H1 (cell line): ENCODE measurements around the gene SPATA13. TPM values are rescaled to one million over a fixed set of nuclear protein-coding genes. Genes with fewer than 3 reads are reported as not detected.

Experiments
- BACH1 ChIP-seq: IDR thresholded peaks from 2 replicates; pipeline ENCODE4 v1.6.1; 2012; ENCODE audit warnings: low read length, improper control_type of control experiment
- FOSL1 ChIP-seq: IDR thresholded peaks from 2 replicates; pipeline ENCODE4 v1.6.1; 2011; ENCODE audit warnings: mild to moderate bottlenecking, low read depth, low read length, moderate library complexity; ENCODE audit not compliant: insufficient read depth
- KDM4A ChIP-seq: IDR thresholded peaks from one replicate; pipeline ENCODE4 v1.7.1; 2012; ENCODE audit warnings: low read depth, mild to moderate bottlenecking, moderate library complexity, low read length, inconsistent platforms; ENCODE audit not compliant: severe bottlenecking
- POU5F1 ChIP-seq: IDR thresholded peaks from 2 replicates; pipeline ENCODE4 v1.6.1; 2011; ENCODE audit warnings: low read depth, mild to moderate bottlenecking, low read length, moderate library complexity
- RFX5 ChIP-seq: IDR thresholded peaks from 2 replicates; pipeline ENCODE4 v1.6.1; 2011; ENCODE audit warnings: low read depth, low read length, improper control_type of control experiment, borderline replicate concordance
- SIRT6 ChIP-seq: IDR thresholded peaks from one replicate; pipeline ENCODE4 v1.7.1; 2012; ENCODE audit warnings: low read length, inconsistent platforms
- SRF ChIP-seq: IDR thresholded peaks from 2 replicates; pipeline ENCODE4 v1.6.1; 2011; ENCODE audit warnings: mild to moderate bottlenecking, low read depth, low read length, moderate library complexity
- TAF1 ChIP-seq: IDR thresholded peaks from 2 replicates; pipeline ENCODE4 v1.6.1; 2011; ENCODE audit warnings: mild to moderate bottlenecking, low read depth, low read length
- YY1 ChIP-seq: IDR thresholded peaks from 2 replicates; pipeline ENCODE4 v1.6.1; 2011; ENCODE audit warnings: low read depth, mild to moderate bottlenecking, low read length
- polyA plus RNA-seq, 7 experiments: library from polyadenylated mRNA; depleted of rRNA in 3 of 7; stranded (reverse) in 5 of 7; unstranded in 2 of 7; fragments of >200 nt in 5 of 7; fragments of 200-250 nt in 2 of 7; gene quantifications; 1 replicate in 5 of 7; 2 replicates in 1 of 7; 4 replicates in 1 of 7; pipeline versions ENCODE4 v1.2.1 to v1.2.3, GENCODE V29; 2011 to 2013; ENCODE audit warnings: missing spikeins in 2 of 7, mixed read lengths in 2 of 7
- total RNA-seq: library from RNA; stranded (reverse); fragmentation: NEBNext Ultra II Directional; extraction: Animal tissue kit (Norgen Biotek cat#: 25700); gene quantifications from 2 replicates; pipeline ENCODE4 v1.2.1, GENCODE V29; 2021
- TF ChIP-seq, protein P1 (sequence below): IDR thresholded peaks from 2 replicates; pipeline ENCODE4 v1.6.1; 2011; ENCODE audit warnings: low read length, improper control_type of control experiment

SPATA13 gene
- total and polyA plus RNA-seq, 2 of the 8 experiments (the other 6 are each of a cell fraction or from before 2014, with no cell fraction given), result 12.6 to 30.9 TPM

GRCh38 chr13:24165746-24166145, 5.2 kb downstream of the SPATA13 start (continued):
- TF ChIP-seq RFX5 (no peak), YY1 (no peak), KDM4A (no peak), FOSL1 (no peak), BACH1 (no peak), POU5F1 (no peak), SIRT6 (no peak), SRF (no peak), TAF1 (no peak)
- TF ChIP-seq, protein P1, sequence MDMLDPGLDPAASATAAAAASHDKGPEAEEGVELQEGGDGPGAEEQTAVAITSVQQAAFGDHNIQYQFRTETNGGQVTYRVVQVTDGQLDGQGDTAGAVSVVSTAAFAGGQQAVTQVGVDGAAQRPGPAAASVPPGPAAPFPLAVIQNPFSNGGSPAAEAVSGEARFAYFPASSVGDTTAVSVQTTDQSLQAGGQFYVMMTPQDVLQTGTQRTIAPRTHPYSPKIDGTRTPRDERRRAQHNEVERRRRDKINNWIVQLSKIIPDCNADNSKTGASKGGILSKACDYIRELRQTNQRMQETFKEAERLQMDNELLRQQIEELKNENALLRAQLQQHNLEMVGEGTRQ, result no peak
